HCT116 (cell line): Measurements from ENCODE around the gene EPS8. TPM values are rescaled to one million over a fixed set of nuclear protein-coding genes. Genes with fewer than 3 reads are reported as not detected.

Experiments used
- ATAC-seq: fragments of 200-7000 bp; cut with Tn5 transposase; 2 replicates; pipeline ENCODE4 v1.9.1; 2020; ENCODE audit warnings: mild to moderate bottlenecking, moderate library complexity
- BruUV-seq: library from RNA; stranded (reverse); fragments of 400-500 nt; replicated peaks from 2 replicates; lab custom pipeline; 2021; lab: Mats Ljungman, UMichigan
- CTCF ChIA-PET: fragments of 300-600 bp; sonication (Branson Sonifier 250); formaldehyde crosslinking; loops from one replicate; lab custom pipeline; 2021; ENCODE audit warnings: antibody characterized with exemption; lab: Charles Lee
- POLR2A ChIA-PET: fragments of 300-600, 350-600 bp; sonication (Branson Sonifier 250); formaldehyde crosslinking; loops from one replicate; lab custom pipeline; 2021; ENCODE audit warnings: antibody characterized with exemption; lab: Charles Lee
- RAD21 ChIA-PET, 2 experiments: fragments of 300-600 bp; sonication (Branson Sonifier 250); formaldehyde crosslinking; loops; one replicate each; lab custom pipeline; 2023; ENCODE audit warnings: low total read pairs in 2 of 2; ENCODE audit not compliant: uncharacterized antibody in 2 of 2, unreplicated experiment in 2 of 2, low non-redundant PET in 1 of 2; lab: Charles Lee
- DNase-seq: peaks from one replicate; pipeline ENCODE4 v3.0.0-alpha.2; 2010; ENCODE audit warnings: low read depth, low spot score
- H2AFZ ChIP-seq: fragments of 200-600 bp; shearing (Covaris generic), sonication (generic); 2 replicates; pipeline ENCODE4 v1.6.1; 2017; ENCODE audit warnings: low read depth, mixed run types, mixed read lengths, antibody characterized with exemption, low read length; ENCODE audit not compliant: poor library complexity, severe bottlenecking
- H3K27ac ChIP-seq: 2 replicates; pipeline ENCODE4 v1.5.1; 2012; ENCODE audit warnings: low read depth, low read length
- H3K27me3 ChIP-seq: fragments of 200-600 bp; sonication (generic); 2 replicates; pipeline ENCODE4 v1.6.1; 2016; ENCODE audit warnings: mixed run types, low read length, mixed read lengths; ENCODE audit not compliant: insufficient read depth
- H3K36me3 ChIP-seq, 2 experiments: fragments of 200-500 bp in 1 of 2; fragments of 200-600 bp in 1 of 2; sonication (Bioruptor generic) in 1 of 2; sonication (generic) in 1 of 2; 2 replicates each; pipeline versions ENCODE4 v1.5.1 to v1.6.1; 2014 to 2016; ENCODE audit warnings: low read length in 2 of 2, inconsistent platforms in 1 of 2, mixed read lengths in 1 of 2, mixed run types in 1 of 2; ENCODE audit not compliant: insufficient read depth in 2 of 2, control insufficient read depth in 1 of 2
- H3K4me1 ChIP-seq, 2 experiments: fragments of 200-600 bp in 1 of 2; sonication (generic) in 1 of 2; 2 replicates each; pipeline versions ENCODE4 v1.5.1 to v1.6.1; 2012 to 2017; ENCODE audit warnings: low read length in 2 of 2, inconsistent platforms in 1 of 2, mild to moderate bottlenecking in 1 of 2, mixed read lengths in 1 of 2, mixed run types in 1 of 2, moderate library complexity in 1 of 2; ENCODE audit not compliant: insufficient read depth in 2 of 2, control insufficient read depth in 1 of 2
- H3K4me2 ChIP-seq: fragments of 200-600 bp; sonication (generic); 2 replicates; pipeline ENCODE4 v1.6.1; 2017; ENCODE audit warnings: mixed run types, low read length, mixed read lengths
- H3K4me3 ChIP-seq, 2 experiments: fragments of 200-600 bp in 1 of 2; sonication (generic) in 1 of 2; replicated peaks in 1 of 2; 2 replicates each; pipeline ENCODE4 v1.5.1; 2011 to 2016; ENCODE audit warnings: low read length in 2 of 2, control low read depth in 1 of 2, low read depth in 1 of 2, mild to moderate bottlenecking in 1 of 2, mixed read lengths in 1 of 2, mixed run types in 1 of 2
- H3K79me2 ChIP-seq: fragments of 200-600 bp; sonication (generic); 2 replicates; pipeline ENCODE4 v1.6.1; 2017; ENCODE audit warnings: mild to moderate bottlenecking, mixed run types, low read length, moderate library complexity, mixed read lengths; ENCODE audit not compliant: insufficient read depth
- H3K9ac ChIP-seq: fragments of 200-600 bp; sonication (generic); 2 replicates; pipeline ENCODE4 v1.6.1; 2016; ENCODE audit warnings: low read length, mixed read lengths
- H3K9me2 ChIP-seq: fragments of 200-600 bp; sonication (generic), shearing (Covaris generic); 2 replicates; pipeline ENCODE4 v1.6.1; 2017; ENCODE audit warnings: mixed run types, mild to moderate bottlenecking, moderate library complexity; ENCODE audit not compliant: insufficient read depth
- H3K9me3 ChIP-seq, 2 experiments: fragments of 200-500 bp in 1 of 2; fragments of 200-600 bp in 1 of 2; sonication (Bioruptor generic) in 1 of 2; sonication (generic) in 1 of 2; 2 replicates each; pipeline ENCODE4 v1.6.1; 2014 to 2017; ENCODE audit warnings: low read length in 2 of 2, mixed read lengths in 2 of 2, inconsistent platforms in 1 of 2, low read depth in 1 of 2, mild to moderate bottlenecking in 1 of 2, mixed run types in 1 of 2, moderate library complexity in 1 of 2; ENCODE audit not compliant: control insufficient read depth in 1 of 2, insufficient read depth in 1 of 2
- H4K20me1 ChIP-seq: fragments of 200-600 bp; sonication (generic), shearing (Covaris generic); 2 replicates; pipeline ENCODE4 v1.6.1; 2017; ENCODE audit warnings: mixed run types, mild to moderate bottlenecking, moderate library complexity; ENCODE audit not compliant: insufficient read depth
- CTCF ChIP-seq, 3 experiments: fragments of 200-600 bp in 1 of 3; sonication (generic) in 1 of 3; IDR thresholded peaks in 2 of 3; conservative IDR thresholded peaks in 1 of 3; 2 replicates each; pipeline ENCODE4 v1.5.1; 2012 to 2017; ENCODE audit warnings: low read depth in 2 of 3, low read length in 2 of 3, antibody characterized with exemption in 1 of 3, borderline replicate concordance in 1 of 3, control low read depth in 1 of 3, mild to moderate bottlenecking in 1 of 3, mixed read lengths in 1 of 3, mixed run types in 1 of 3, moderate library complexity in 1 of 3; ENCODE audit not compliant: insufficient read depth in 1 of 3
- EGR1 ChIP-seq: IDR thresholded peaks from 2 replicates; pipeline ENCODE4 v1.6.1; 2012; ENCODE audit warnings: low read depth
- ELF1 ChIP-seq: IDR thresholded peaks from 2 replicates; pipeline ENCODE4 v1.6.1; 2012; ENCODE audit warnings: low read depth, borderline replicate concordance
- JUND ChIP-seq: IDR thresholded peaks from 2 replicates; pipeline ENCODE4 v1.6.1; 2012
- MAX ChIP-seq: IDR thresholded peaks from 2 replicates; pipeline ENCODE4 v1.6.1; 2012
- POLR2A ChIP-seq: IDR thresholded peaks from 2 replicates; pipeline ENCODE4 v1.7.0; 2011; ENCODE audit warnings: borderline replicate concordance; ENCODE audit not compliant: insufficient read depth, insufficient read length; ENCODE audit errors: extremely low read depth
- SIN3A ChIP-seq: IDR thresholded peaks from 2 replicates; pipeline ENCODE4 v1.6.1; 2012; ENCODE audit warnings: low read depth
- SRF ChIP-seq: IDR thresholded peaks from 2 replicates; pipeline ENCODE4 v1.6.1; 2012; ENCODE audit warnings: low read depth
- YY1 ChIP-seq: IDR thresholded peaks from 2 replicates; pipeline ENCODE4 v1.6.1; 2011; ENCODE audit warnings: low read length, low read depth, moderate library complexity, mild to moderate bottlenecking; ENCODE audit not compliant: insufficient replicate concordance; ENCODE audit errors: extremely low read depth
- ZNF274 ChIP-seq: fragments of 200-500 bp; sonication (Bioruptor generic); IDR thresholded peaks from 2 replicates; pipeline ENCODE4 v1.6.1; 2014; ENCODE audit warnings: mild to moderate bottlenecking, low read depth, low read length, inconsistent platforms
- intact Hi-C: fragments of 100-400 bp; cut with micrococcal nuclease; formaldehyde crosslinking; loops from 2 replicates; pipeline ENCODE4 v1.10.0; 2022
- total RNA-seq: library from RNA; stranded (reverse); gene quantifications from one replicate; pipeline ENCODE4 v1.2.1, GENCODE V29; 2021; ENCODE audit not compliant: unreplicated experiment
- TF ChIP-seq, protein P1 (sequence below): IDR thresholded peaks from 2 replicates; pipeline ENCODE4 v1.6.1; 2011; ENCODE audit warnings: mild to moderate bottlenecking, low read length, moderate library complexity; ENCODE audit not compliant: insufficient replicate concordance; ENCODE audit errors: extremely low read depth

The EPS8 gene
- total RNA-seq, 1 experiment from 2014 or later, result 49.9 TPM

DNA sequence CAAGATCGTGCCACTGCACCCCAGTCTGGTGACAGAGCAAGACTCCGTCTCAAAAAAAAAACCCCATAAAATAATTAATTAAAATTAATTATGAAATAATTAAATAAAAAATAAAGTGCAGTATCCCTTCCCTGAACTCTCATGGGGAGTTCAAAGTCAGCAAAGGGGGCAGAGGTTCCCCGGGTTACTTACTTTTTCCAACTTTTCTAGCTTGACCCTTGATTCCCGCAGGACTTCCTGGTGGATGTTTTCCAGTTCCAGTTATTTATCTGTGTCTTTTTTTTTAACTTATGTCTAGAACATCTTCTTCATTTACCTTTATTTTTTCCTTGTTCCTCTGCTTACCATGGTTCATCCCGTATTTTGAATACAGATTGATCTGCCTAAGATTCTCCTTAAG is 197.4 kb downstream of the EPS8 start:
- peaks cover 3 to 10% of the 10 kb centered on the region in 2 experiments; a peak in 3 of 4 replicates for H3K4me1 ChIP-seq
- no peak overlapping the region for H3K4me3 ChIP-seq
- DNase-seq, result no peak
- TF ChIP-seq SIN3A (no peak), CTCF (IDR thresholded peaks at IDR 0.05 in 2 of 3, conservative IDR thresholded peaks at IDR 0.05 in 1 of 3; ENCODE audit: borderline replicate concordance in 1 of 3, insufficient read depth in 1 of 3, low read depth in 2 of 3, low read length in 2 of 3) (no peak), EGR1 (no peak), ZNF274 (no peak), ELF1 (no peak), YY1 (no peak), MAX (no peak), POLR2A (no peak), JUND (no peak), SRF (no peak)
- TF ChIP-seq, protein P1, sequence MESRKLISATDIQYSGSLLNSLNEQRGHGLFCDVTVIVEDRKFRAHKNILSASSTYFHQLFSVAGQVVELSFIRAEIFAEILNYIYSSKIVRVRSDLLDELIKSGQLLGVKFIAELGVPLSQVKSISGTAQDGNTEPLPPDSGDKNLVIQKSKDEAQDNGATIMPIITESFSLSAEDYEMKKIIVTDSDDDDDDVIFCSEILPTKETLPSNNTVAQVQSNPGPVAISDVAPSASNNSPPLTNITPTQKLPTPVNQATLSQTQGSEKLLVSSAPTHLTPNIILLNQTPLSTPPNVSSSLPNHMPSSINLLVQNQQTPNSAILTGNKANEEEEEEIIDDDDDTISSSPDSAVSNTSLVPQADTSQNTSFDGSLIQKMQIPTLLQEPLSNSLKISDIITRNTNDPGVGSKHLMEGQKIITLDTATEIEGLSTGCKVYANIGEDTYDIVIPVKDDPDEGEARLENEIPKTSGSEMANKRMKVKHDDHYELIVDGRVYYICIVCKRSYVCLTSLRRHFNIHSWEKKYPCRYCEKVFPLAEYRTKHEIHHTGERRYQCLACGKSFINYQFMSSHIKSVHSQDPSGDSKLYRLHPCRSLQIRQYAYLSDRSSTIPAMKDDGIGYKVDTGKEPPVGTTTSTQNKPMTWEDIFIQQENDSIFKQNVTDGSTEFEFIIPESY, result no peak
- TF ChIP-seq, all 23 proteins: peak for 0
- no peaks in the 10 kb centered on the region for H3K9me3 ChIP-seq
- no peak overlapping the region for H3K4me2 ChIP-seq
- intact Hi-C loops, result loop anchor here (5.0 kb wide), 1 partner anchor 95 kb away; no protein-coding TSS in a partner anchor
- H3K27me3 ChIP-seq, result no peaks in the 10 kb centered on the region
- BruUV-seq, result no TSS peak
- RAD21 ChIA-PET, result interaction anchor here (0.6 to 0.7 kb wide), 2 partner anchors 264 to 265 kb away, joined by 3 read pairs; no protein-coding TSS in a partner anchor
- POLR2A ChIA-PET, result interaction anchor here (0.7 to 1.0 kb wide), 2 partner anchors 43 to 97 kb away, joined by 3 to 5 read pairs; no protein-coding TSS in a partner anchor
- H3K27ac ChIP-seq, result no peak overlapping the region
- no peak overlapping the region for H3K9ac ChIP-seq
- CTCF ChIA-PET, result interaction anchor here (1.4 to 3.3 kb wide), 3 partner anchors 59 to 266 kb away, joined by 6 to 30 read pairs (median 8); no protein-coding TSS in a partner anchor
- peak overlapping the region; percentile 24 for H2AFZ ChIP-seq
- H3K79me2 ChIP-seq, result no peaks in the 10 kb centered on the region
- H3K36me3 ChIP-seq, result no peaks in the 10 kb centered on the region
- H4K20me1 ChIP-seq, result no peaks in the 10 kb centered on the region
- no peak for ATAC-seq
- H3K9me2 ChIP-seq, result no peaks in the 10 kb centered on the region
